HL-60 (cell line): ENCODE results near the gene CHKB.

Experiments used
- POLR2AphosphoS5 ChIP-seq: IDR thresholded peaks from 2 replicates; pipeline ENCODE4 v1.6.1; 2012; ENCODE audit warnings: low read depth
- SPI1 ChIP-seq: IDR thresholded peaks from 2 replicates; pipeline ENCODE4 v1.6.1; 2012; ENCODE audit warnings: low read depth, mild to moderate bottlenecking, borderline replicate concordance
- TF ChIP-seq, protein P1 (sequence below): IDR thresholded peaks from one replicate; pipeline ENCODE4 v1.5.1; 2011; ENCODE audit warnings: low read length, control low read depth, inconsistent platforms; ENCODE audit not compliant: insufficient read depth
- TF ChIP-seq, protein P2 (sequence below): IDR thresholded peaks from 2 replicates; pipeline ENCODE4 v1.6.1; 2012; ENCODE audit warnings: low read depth; ENCODE audit not compliant: insufficient replicate concordance

DNA sequence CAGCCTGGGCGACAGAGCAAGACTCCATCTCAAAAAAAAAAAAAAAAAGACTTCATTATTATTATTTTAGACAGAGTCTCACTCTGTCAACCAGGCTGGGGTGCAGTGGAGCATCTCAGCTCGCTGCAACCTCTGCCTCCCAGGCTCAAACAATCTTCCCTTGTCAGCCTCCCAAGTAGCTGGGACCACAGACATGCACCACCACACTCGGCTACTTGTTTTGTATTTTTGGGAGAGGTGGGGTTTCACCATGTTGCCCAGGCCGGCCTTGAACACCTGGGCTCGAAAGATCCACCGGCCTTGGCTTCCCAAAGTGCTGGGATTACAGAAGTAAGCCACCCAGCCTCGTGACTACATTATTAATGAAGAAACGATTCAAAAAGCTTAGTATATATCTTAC lies 47.5 kb downstream of the CHKB start:
- TF ChIP-seq, protein P1, sequence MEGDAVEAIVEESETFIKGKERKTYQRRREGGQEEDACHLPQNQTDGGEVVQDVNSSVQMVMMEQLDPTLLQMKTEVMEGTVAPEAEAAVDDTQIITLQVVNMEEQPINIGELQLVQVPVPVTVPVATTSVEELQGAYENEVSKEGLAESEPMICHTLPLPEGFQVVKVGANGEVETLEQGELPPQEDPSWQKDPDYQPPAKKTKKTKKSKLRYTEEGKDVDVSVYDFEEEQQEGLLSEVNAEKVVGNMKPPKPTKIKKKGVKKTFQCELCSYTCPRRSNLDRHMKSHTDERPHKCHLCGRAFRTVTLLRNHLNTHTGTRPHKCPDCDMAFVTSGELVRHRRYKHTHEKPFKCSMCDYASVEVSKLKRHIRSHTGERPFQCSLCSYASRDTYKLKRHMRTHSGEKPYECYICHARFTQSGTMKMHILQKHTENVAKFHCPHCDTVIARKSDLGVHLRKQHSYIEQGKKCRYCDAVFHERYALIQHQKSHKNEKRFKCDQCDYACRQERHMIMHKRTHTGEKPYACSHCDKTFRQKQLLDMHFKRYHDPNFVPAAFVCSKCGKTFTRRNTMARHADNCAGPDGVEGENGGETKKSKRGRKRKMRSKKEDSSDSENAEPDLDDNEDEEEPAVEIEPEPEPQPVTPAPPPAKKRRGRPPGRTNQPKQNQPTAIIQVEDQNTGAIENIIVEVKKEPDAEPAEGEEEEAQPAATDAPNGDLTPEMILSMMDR = no peak
- TF ChIP-seq, protein P2, sequence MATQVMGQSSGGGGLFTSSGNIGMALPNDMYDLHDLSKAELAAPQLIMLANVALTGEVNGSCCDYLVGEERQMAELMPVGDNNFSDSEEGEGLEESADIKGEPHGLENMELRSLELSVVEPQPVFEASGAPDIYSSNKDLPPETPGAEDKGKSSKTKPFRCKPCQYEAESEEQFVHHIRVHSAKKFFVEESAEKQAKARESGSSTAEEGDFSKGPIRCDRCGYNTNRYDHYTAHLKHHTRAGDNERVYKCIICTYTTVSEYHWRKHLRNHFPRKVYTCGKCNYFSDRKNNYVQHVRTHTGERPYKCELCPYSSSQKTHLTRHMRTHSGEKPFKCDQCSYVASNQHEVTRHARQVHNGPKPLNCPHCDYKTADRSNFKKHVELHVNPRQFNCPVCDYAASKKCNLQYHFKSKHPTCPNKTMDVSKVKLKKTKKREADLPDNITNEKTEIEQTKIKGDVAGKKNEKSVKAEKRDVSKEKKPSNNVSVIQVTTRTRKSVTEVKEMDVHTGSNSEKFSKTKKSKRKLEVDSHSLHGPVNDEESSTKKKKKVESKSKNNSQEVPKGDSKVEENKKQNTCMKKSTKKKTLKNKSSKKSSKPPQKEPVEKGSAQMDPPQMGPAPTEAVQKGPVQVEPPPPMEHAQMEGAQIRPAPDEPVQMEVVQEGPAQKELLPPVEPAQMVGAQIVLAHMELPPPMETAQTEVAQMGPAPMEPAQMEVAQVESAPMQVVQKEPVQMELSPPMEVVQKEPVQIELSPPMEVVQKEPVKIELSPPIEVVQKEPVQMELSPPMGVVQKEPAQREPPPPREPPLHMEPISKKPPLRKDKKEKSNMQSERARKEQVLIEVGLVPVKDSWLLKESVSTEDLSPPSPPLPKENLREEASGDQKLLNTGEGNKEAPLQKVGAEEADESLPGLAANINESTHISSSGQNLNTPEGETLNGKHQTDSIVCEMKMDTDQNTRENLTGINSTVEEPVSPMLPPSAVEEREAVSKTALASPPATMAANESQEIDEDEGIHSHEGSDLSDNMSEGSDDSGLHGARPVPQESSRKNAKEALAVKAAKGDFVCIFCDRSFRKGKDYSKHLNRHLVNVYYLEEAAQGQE = no peak
- no peak for TF ChIP-seq POLR2AphosphoS5
- TF ChIP-seq SPI1 = no peak
